Neural cell (in vitro differentiated cells): ENCODE results near the gene PYDC1.

Experiments used
- EP300 ChIP-seq: fragments of 450-650 bp; conservative IDR thresholded peaks from 2 replicates; pipeline ENCODE4 v1.6.1; 2014; ENCODE audit warnings: antibody characterized with exemption, mild to moderate bottlenecking, moderate library complexity; ENCODE audit not compliant: poor library complexity, severe bottlenecking
- RAD21 ChIP-seq: fragments of 450-650 bp; conservative IDR thresholded peaks from 2 replicates; pipeline ENCODE4 v1.6.1; 2014; ENCODE audit warnings: antibody characterized with exemption, mild to moderate bottlenecking, moderate library complexity
- TF ChIP-seq, protein P1 (sequence below): fragments of 450-650 bp; IDR thresholded peaks from 2 replicates; pipeline ENCODE4 v1.5.1; 2014; ENCODE audit warnings: antibody characterized with exemption, mild to moderate bottlenecking, moderate library complexity; ENCODE audit not compliant: poor library complexity, severe bottlenecking

DNA sequence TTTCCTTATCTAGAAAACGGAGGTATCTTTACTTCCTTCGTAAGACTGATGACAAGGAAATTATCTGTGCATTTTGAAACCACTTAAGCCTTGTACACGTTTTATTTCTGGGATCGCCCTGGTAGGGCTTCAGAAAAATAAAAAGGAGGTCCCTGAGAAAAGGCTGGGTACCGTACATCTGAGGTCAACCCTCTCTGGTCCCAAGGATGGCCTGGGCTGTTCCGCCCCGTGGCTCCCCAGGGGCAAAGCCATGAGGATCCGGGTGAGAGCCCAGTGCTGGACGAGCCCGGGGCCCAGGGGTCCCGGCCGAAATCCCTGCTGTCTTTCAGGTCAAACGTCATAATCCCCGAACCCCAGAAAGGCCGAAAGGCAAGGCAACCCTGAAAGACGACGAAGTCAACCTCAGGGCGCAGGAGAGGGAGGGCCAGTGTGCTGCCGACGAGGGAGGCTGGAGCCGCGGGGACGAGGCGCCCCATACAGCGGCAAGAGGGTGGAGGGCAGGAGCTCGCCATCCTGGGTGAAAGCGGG, 37.7 kb downstream of the PYDC1 start:
- TF ChIP-seq RAD21 (no peak), EP300 (no peak)
- TF ChIP-seq, protein P1, sequence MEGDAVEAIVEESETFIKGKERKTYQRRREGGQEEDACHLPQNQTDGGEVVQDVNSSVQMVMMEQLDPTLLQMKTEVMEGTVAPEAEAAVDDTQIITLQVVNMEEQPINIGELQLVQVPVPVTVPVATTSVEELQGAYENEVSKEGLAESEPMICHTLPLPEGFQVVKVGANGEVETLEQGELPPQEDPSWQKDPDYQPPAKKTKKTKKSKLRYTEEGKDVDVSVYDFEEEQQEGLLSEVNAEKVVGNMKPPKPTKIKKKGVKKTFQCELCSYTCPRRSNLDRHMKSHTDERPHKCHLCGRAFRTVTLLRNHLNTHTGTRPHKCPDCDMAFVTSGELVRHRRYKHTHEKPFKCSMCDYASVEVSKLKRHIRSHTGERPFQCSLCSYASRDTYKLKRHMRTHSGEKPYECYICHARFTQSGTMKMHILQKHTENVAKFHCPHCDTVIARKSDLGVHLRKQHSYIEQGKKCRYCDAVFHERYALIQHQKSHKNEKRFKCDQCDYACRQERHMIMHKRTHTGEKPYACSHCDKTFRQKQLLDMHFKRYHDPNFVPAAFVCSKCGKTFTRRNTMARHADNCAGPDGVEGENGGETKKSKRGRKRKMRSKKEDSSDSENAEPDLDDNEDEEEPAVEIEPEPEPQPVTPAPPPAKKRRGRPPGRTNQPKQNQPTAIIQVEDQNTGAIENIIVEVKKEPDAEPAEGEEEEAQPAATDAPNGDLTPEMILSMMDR: no peak
